ENCODE data around the gene IL1R1. TPM values are rescaled to one million over a fixed set of nuclear protein-coding genes. Genes with fewer than 3 reads are reported as not detected.

IL1R1 gene
- polyA plus RNA-seq, 3 donors, result 1.8 to 2.7 (median 2.6) TPM

DNA sequence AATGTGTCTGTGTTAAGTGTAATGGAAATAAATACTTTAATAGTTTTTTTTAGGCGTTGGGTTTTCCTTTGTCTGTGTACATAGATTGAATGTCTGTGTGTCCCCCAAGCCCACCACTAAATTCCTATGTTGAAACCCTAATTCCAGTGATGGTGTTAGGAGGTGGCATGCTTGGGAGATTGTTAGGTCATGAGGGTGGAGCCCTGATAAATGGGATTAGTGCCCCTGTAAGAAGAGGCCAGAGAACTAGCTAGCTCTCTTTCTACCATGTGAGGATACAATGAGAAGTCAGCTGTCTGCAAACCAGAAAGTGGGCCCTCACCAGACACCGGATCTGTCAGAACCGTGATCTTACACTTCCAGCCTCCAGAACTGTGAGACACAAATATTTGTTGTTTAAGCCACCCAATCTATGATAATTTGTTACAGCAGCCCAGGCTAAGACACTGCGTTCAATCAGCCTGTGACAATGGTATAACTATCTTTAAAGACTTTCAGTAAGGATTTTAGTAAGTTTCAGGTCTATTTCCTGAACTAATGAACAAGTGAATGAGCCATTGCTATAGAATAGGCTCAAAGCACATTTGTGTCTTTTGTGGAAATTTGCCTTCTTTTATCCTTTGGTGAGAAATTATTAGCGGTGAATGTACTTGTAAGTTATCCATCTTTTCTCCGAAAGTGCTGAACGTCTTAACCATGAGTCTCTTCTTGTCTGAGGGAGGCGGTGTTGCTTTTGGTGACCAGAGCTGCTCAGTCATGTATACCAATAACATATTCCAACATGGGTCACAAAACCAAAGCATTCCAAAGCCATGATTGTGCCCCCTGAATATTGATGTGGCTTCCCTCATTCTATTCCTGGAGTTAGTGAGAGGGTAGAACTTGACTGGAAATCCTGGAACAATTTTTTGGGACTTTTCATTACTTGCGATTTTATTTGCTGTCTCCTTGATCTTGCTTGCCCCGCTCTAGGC lies 29.6 kb upstream of the IL1R1 start:
- TF ChIP-seq, protein P1, sequence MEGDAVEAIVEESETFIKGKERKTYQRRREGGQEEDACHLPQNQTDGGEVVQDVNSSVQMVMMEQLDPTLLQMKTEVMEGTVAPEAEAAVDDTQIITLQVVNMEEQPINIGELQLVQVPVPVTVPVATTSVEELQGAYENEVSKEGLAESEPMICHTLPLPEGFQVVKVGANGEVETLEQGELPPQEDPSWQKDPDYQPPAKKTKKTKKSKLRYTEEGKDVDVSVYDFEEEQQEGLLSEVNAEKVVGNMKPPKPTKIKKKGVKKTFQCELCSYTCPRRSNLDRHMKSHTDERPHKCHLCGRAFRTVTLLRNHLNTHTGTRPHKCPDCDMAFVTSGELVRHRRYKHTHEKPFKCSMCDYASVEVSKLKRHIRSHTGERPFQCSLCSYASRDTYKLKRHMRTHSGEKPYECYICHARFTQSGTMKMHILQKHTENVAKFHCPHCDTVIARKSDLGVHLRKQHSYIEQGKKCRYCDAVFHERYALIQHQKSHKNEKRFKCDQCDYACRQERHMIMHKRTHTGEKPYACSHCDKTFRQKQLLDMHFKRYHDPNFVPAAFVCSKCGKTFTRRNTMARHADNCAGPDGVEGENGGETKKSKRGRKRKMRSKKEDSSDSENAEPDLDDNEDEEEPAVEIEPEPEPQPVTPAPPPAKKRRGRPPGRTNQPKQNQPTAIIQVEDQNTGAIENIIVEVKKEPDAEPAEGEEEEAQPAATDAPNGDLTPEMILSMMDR (IDR thresholded peaks at IDR 0.05), result no peak
- no peak overlapping the region for H3K27ac Mint-ChIP-seq
- WGBS (ENCODE audit: insufficient coverage), result 100% methylated on average over 4 of the region's 10 CpGs

DNA sequence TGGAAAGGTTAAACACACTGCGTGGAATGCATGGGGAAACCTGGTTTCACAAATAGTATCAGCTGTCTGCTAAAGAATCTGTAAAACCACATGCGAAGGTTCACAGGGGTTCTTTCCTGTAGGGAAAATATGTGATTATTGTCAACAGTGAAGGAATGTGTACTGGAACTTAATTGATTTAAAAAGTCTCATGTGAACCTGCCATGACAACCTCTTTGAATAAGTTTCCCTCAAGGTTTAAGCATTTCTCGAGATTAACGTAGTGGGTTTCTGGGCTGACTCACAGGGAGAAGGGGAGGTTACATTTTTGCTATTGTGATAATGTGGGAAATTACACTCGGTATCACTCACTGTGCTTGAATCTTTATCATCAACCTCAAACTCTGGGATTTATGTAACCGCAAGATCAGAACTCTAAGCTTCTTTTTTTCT lies 28.2 kb upstream of the IL1R1 start:
- no peak overlapping the region for H3K4me3 Mint-ChIP-seq
- no peaks in the 10 kb centered on the region for H3K36me3 Mint-ChIP-seq
- 96% methylated on average over 4 of the region's 6 CpGs for WGBS (ENCODE audit: insufficient coverage)

More for the DNA sequence above, 29.6 kb upstream of the IL1R1 start:
- no peak for DNase-seq
- H3K36me3 Mint-ChIP-seq, result no peaks in the 10 kb centered on the region
- H3K4me1 Mint-ChIP-seq, result peaks cover 28% of the 10 kb centered on the region
- Histone ChIP-seq H3K9ac (ENCODE audit: insufficient read depth, low read length, poor library complexity, severe bottlenecking) (no peak overlapping the region), H3K4me2 (replicated peaks; ENCODE audit: extremely low read depth, low read length, poor library complexity, severe bottlenecking) (no peak overlapping the region), H4K20me1 (ENCODE audit: insufficient read depth, low read length) (no peaks in the 10 kb centered on the region), H3K9me3 (replicated peaks in 1 of 2; ENCODE audit: control insufficient read depth in 1 of 2, insufficient read depth in 1 of 2, low read length in 2 of 2) (no peaks in the 10 kb centered on the region), H3K27ac (ENCODE audit: low read depth in 1 of 2, low read length in 2 of 2) (no peak overlapping the region), H3K4me3 (replicated peaks in 1 of 3; ENCODE audit: low read depth in 2 of 3, low read length in 3 of 3) (no peak overlapping the region), H3K4me1 (ENCODE audit: control insufficient read depth in 1 of 2, insufficient read depth in 2 of 2, low read length in 2 of 2) (peaks cover 18 to 25% of the 10 kb centered on the region in 2 donors), H3K79me2 (ENCODE audit: insufficient read depth, low read length) (no peaks in the 10 kb centered on the region), H3K36me3 (replicated peaks in 1 of 2; ENCODE audit: control insufficient read depth in 1 of 2, insufficient read depth in 2 of 2, low read length in 2 of 2) (no peaks in the 10 kb centered on the region), H3K27me3 (ENCODE audit: control insufficient read depth in 2 of 2, insufficient read depth in 2 of 2, low read length in 2 of 2) (no peaks in the 10 kb centered on the region), H2AFZ (ENCODE audit: insufficient read depth, low read depth, low read length, poor library complexity, severe bottlenecking) (no peak overlapping the region)
- peaks cover 4 to 6% (median 5%) of the 10 kb centered on the region in 3 donors for H3K27me3 Mint-ChIP-seq (ENCODE audit: low read depth in 3 of 3)
- intact Hi-C loops (cut with micrococcal nuclease), result no loop called here
- no peak overlapping the region for H3K4me3 Mint-ChIP-seq
- peaks cover 0 to 5% (median 0%) of the 10 kb centered on the region in 7 donors for H3K9me3 Mint-ChIP-seq

More for the DNA sequence above, 28.2 kb upstream of the IL1R1 start:
- Histone ChIP-seq H3K36me3 (replicated peaks in 1 of 2; ENCODE audit: control insufficient read depth in 1 of 2, insufficient read depth in 2 of 2, low read length in 2 of 2) (no peaks in the 10 kb centered on the region), H4K20me1 (ENCODE audit: insufficient read depth, low read length) (no peaks in the 10 kb centered on the region), H3K27me3 (ENCODE audit: control insufficient read depth in 2 of 2, insufficient read depth in 2 of 2, low read length in 2 of 2) (no peaks in the 10 kb centered on the region), H3K4me1 (ENCODE audit: control insufficient read depth in 1 of 2, insufficient read depth in 2 of 2, low read length in 2 of 2) (peaks cover 18 to 25% of the 10 kb centered on the region in 2 donors), H3K9me3 (replicated peaks in 1 of 2; ENCODE audit: control insufficient read depth in 1 of 2, insufficient read depth in 1 of 2, low read length in 2 of 2) (no peaks in the 10 kb centered on the region), H3K4me2 (replicated peaks; ENCODE audit: extremely low read depth, low read length, poor library complexity, severe bottlenecking) (no peak overlapping the region), H3K4me3 (replicated peaks in 1 of 3; ENCODE audit: low read depth in 2 of 3, low read length in 3 of 3) (no peak overlapping the region), H3K27ac (ENCODE audit: low read depth in 1 of 2, low read length in 2 of 2) (no peak overlapping the region), H3K9ac (ENCODE audit: insufficient read depth, low read length, poor library complexity, severe bottlenecking) (no peak overlapping the region), H3K79me2 (ENCODE audit: insufficient read depth, low read length) (no peaks in the 10 kb centered on the region), H2AFZ (ENCODE audit: insufficient read depth, low read depth, low read length, poor library complexity, severe bottlenecking) (no peak overlapping the region)
- Mint-ChIP-seq H3K27ac (no peak overlapping the region), H3K27me3 (ENCODE audit: low read depth in 3 of 3) (peaks cover 3 to 5% (median 4%) of the 10 kb centered on the region in 3 donors), H3K4me1 (peaks cover 28% of the 10 kb centered on the region), H3K9me3 (peaks cover 0 to 5% (median 0%) of the 10 kb centered on the region in 7 donors)
- intact Hi-C loops (cut with micrococcal nuclease), result no loop called here
- TF ChIP-seq, protein P1 (IDR thresholded peaks at IDR 0.05), result no peak
- peak in 1 of 3 donors; percentile 41 for DNase-seq

All from CD14-positive monocyte (primary cell).